IMR-90 (cell line): Measurements from ENCODE around the gene HRH2. TPM values are rescaled to one million over a fixed set of nuclear protein-coding genes. Genes with fewer than 3 reads are reported as not detected.

Experiments
- ATAC-seq: fragments of 200-7000 bp; cut with Tn5 transposase; 2 replicates; pipeline ENCODE4 v1.9.1; 2020; ENCODE audit warnings: low read depth, mild to moderate bottlenecking, moderate library complexity
- BruUV-seq: library from RNA; stranded (reverse); fragments of 400-500 nt; replicated peaks from 2 replicates; lab custom pipeline; 2021; lab: Mats Ljungman, UMichigan
- CTCF ChIA-PET: fragments of 300-600 bp; formaldehyde crosslinking; extraction: SDS; loops from one replicate; lab custom pipeline; 2021; ENCODE audit warnings: antibody characterized with exemption; lab: Yijun Ruan, JAX
- POLR2A ChIA-PET: fragments of 300-600 bp; sonication (Branson Sonifier 250); formaldehyde crosslinking; loops from one replicate; lab custom pipeline; 2022; ENCODE audit warnings: antibody characterized with exemption; ENCODE audit not compliant: unreplicated experiment; lab: Charles Lee
- DNase-seq: peaks from one replicate; pipeline ENCODE4 v3.0.0; 2013
- H2AFZ ChIP-seq: replicated peaks from 2 replicates; pipeline ENCODE3; 2013; ENCODE audit warnings: low read length, mild to moderate bottlenecking; ENCODE audit not compliant: poor library complexity
- H2AK5ac ChIP-seq: 2 replicates; pipeline ENCODE4 v1.6.1; 2013; ENCODE audit warnings: low read depth, low read length, inconsistent platforms
- H2AK9ac ChIP-seq: replicated peaks from 2 replicates; pipeline ENCODE3; 2013; ENCODE audit warnings: mild to moderate bottlenecking, low read depth, low read length, moderate library complexity; ENCODE audit not compliant: poor library complexity
- H2BK120ac ChIP-seq: 2 replicates; pipeline ENCODE4 v1.6.1; 2013; ENCODE audit warnings: low read depth, low read length, inconsistent platforms
- H2BK15ac ChIP-seq: 3 replicates; pipeline ENCODE4 v1.6.1; 2013; ENCODE audit warnings: low read depth, low read length, inconsistent platforms
- H2BK20ac ChIP-seq: 2 replicates; pipeline ENCODE4 v1.6.1; 2013; ENCODE audit warnings: low read depth, mild to moderate bottlenecking, inconsistent platforms, low read length, moderate library complexity
- H2BK5ac ChIP-seq: 2 replicates; pipeline ENCODE4 v1.6.1; 2013; ENCODE audit warnings: mild to moderate bottlenecking, low read depth, low read length, inconsistent platforms; ENCODE audit not compliant: poor library complexity, severe bottlenecking
- H3K14ac ChIP-seq: replicated peaks from 2 replicates; pipeline ENCODE4 v1.6.1; 2013; ENCODE audit warnings: low read depth, low read length, inconsistent platforms
- H3K18ac ChIP-seq: 2 replicates; pipeline ENCODE4 v1.6.1; 2013; ENCODE audit warnings: low read depth, low read length, control low read depth
- H3K23ac ChIP-seq: 2 replicates; pipeline ENCODE4 v1.6.1; 2013; ENCODE audit warnings: low read depth, low read length, inconsistent platforms
- H3K27ac ChIP-seq: 2 replicates; pipeline ENCODE4 v1.5.1; 2013; ENCODE audit warnings: mild to moderate bottlenecking, control low read depth, low read length; ENCODE audit not compliant: insufficient read depth
- H3K27me3 ChIP-seq: 2 replicates; pipeline ENCODE4 v1.6.1; 2013; ENCODE audit warnings: low read length; ENCODE audit not compliant: control insufficient read depth, insufficient read depth
- H3K36me3 ChIP-seq: 2 replicates; pipeline ENCODE4 v1.6.1; 2013; ENCODE audit warnings: low read length, mixed read lengths; ENCODE audit not compliant: control insufficient read depth, insufficient read depth
- H3K4ac ChIP-seq: 2 replicates; pipeline ENCODE4 v1.6.1; 2013; ENCODE audit warnings: low read depth, low read length, inconsistent platforms
- H3K4me1 ChIP-seq: 2 replicates; pipeline ENCODE4 v1.6.1; 2013; ENCODE audit warnings: low read length, mixed read lengths; ENCODE audit not compliant: control insufficient read depth, insufficient read depth
- H3K4me2 ChIP-seq: 2 replicates; pipeline ENCODE4 v1.6.1; 2013; ENCODE audit warnings: low read depth, mild to moderate bottlenecking, control low read depth, low read length, moderate library complexity
- H3K4me3 ChIP-seq: 2 replicates; pipeline ENCODE4 v1.5.1; 2013; ENCODE audit warnings: low read depth, mild to moderate bottlenecking, control low read depth, low read length, moderate library complexity; ENCODE audit not compliant: insufficient read depth
- H3K56ac ChIP-seq: 2 replicates; pipeline ENCODE4 v1.6.1; 2013; ENCODE audit warnings: low read length, inconsistent platforms; ENCODE audit not compliant: insufficient read depth; ENCODE audit errors: extremely low read depth
- H3K79me1 ChIP-seq, 2 experiments: 2 replicates each; pipeline ENCODE4 v1.6.1; 2013; ENCODE audit warnings: low read length in 2 of 2, inconsistent platforms in 1 of 2, low read depth in 1 of 2
- H3K9ac ChIP-seq: 2 replicates; pipeline ENCODE4 v1.6.1; 2013; ENCODE audit warnings: low read depth, low read length, control low read depth
- H3K9me1 ChIP-seq: 2 replicates; pipeline ENCODE4 v1.6.1; 2013; ENCODE audit warnings: low read length, inconsistent platforms; ENCODE audit not compliant: insufficient read depth
- H3K9me3 ChIP-seq: 2 replicates; pipeline ENCODE4 v1.6.1; 2013; ENCODE audit warnings: low read length; ENCODE audit not compliant: control insufficient read depth, insufficient read depth
- H4K20me1 ChIP-seq: 2 replicates; pipeline ENCODE4 v1.6.1; 2013; ENCODE audit warnings: low read length, inconsistent platforms; ENCODE audit not compliant: insufficient read depth
- H4K5ac ChIP-seq: 2 replicates; pipeline ENCODE4 v1.6.1; 2013; ENCODE audit warnings: mild to moderate bottlenecking, low read depth, low read length, control low read depth
- H4K8ac ChIP-seq, 2 experiments: 2 replicates each; pipeline ENCODE4 v1.6.1; 2013; ENCODE audit warnings: low read depth in 2 of 2, low read length in 2 of 2, control low read depth in 1 of 2, inconsistent platforms in 1 of 2
- H4K91ac ChIP-seq: 2 replicates; pipeline ENCODE4 v1.6.1; 2013; ENCODE audit warnings: low read depth, low read length, inconsistent platforms; ENCODE audit not compliant: insufficient read depth
- BHLHE40 ChIP-seq: fragments of 150-350 bp; IDR thresholded peaks from 2 replicates; pipeline ENCODE4 v1.6.1; 2016; ENCODE audit warnings: mild to moderate bottlenecking, low read depth, low read length
- CEBPB ChIP-seq: IDR thresholded peaks from 2 replicates; pipeline ENCODE4 v1.6.1; 2012; ENCODE audit warnings: low read depth, low read length, improper control_type of control experiment
- CHD1 ChIP-seq: IDR thresholded peaks from 2 replicates; pipeline ENCODE4 v1.6.1; 2012; ENCODE audit warnings: low read depth, low read length, improper control_type of control experiment
- CTCF ChIP-seq: conservative IDR thresholded peaks from 2 replicates; pipeline ENCODE4 v1.5.1; 2012; ENCODE audit warnings: mild to moderate bottlenecking, low read depth, low read length, improper control_type of control experiment
- FOS ChIP-seq: fragments of 150-350 bp; IDR thresholded peaks from 2 replicates; pipeline ENCODE4 v1.6.1; 2016; ENCODE audit warnings: low read depth, low read length
- MAFK ChIP-seq: IDR thresholded peaks from 2 replicates; pipeline ENCODE4 v1.6.1; 2012; ENCODE audit warnings: low read depth, low read length, improper control_type of control experiment
- MAZ ChIP-seq: IDR thresholded peaks from 2 replicates; pipeline ENCODE4 v1.6.1; 2012; ENCODE audit warnings: low read depth, mild to moderate bottlenecking, low read length, improper control_type of control experiment, moderate library complexity, borderline replicate concordance
- MXI1 ChIP-seq: IDR thresholded peaks from 2 replicates; pipeline ENCODE4 v1.6.1; 2012; ENCODE audit warnings: low read depth, mild to moderate bottlenecking, low read length, moderate library complexity, borderline replicate concordance
- NFE2L2 ChIP-seq: fragments of 150-350 bp; IDR thresholded peaks from 2 replicates; pipeline ENCODE4 v1.6.1; 2016; ENCODE audit warnings: low read depth, mild to moderate bottlenecking, low read length
- POLR2A ChIP-seq: IDR thresholded peaks from 2 replicates; pipeline ENCODE4 v1.6.1; 2012; ENCODE audit warnings: mild to moderate bottlenecking, low read depth, low read length
- RAD21 ChIP-seq: IDR thresholded peaks from 2 replicates; pipeline ENCODE4 v1.6.1; 2012; ENCODE audit warnings: low read length, improper control_type of control experiment
- RCOR1 ChIP-seq: IDR thresholded peaks from 2 replicates; pipeline ENCODE4 v1.6.1; 2012; ENCODE audit warnings: mild to moderate bottlenecking, low read length, improper control_type of control experiment; ENCODE audit not compliant: insufficient replicate concordance
- RFX5 ChIP-seq: IDR thresholded peaks from 2 replicates; pipeline ENCODE4 v1.8.0; 2012; ENCODE audit warnings: low read depth, mild to moderate bottlenecking, low read length, moderate library complexity
- SMC3 ChIP-seq: fragments of 150-350 bp; IDR thresholded peaks from 2 replicates; pipeline ENCODE4 v1.6.1; 2016; ENCODE audit warnings: low read depth, mild to moderate bottlenecking, antibody characterized with exemption, low read length, moderate library complexity
- WGBS, 2 experiments: methylation state at CpG; one replicate each; pipeline versions ENCODE4 v1.1.5 to v1.1.7; 2013; ENCODE audit warnings: missing lambda C conversion rate in 2 of 2; ENCODE audit not compliant: insufficient read length in 1 of 2; ENCODE audit errors: extremely low coverage in 2 of 2; 5-methylcytosine and 5-hydroxymethylcytosine counted together
- dilution Hi-C: fragments of 300-500 bp; cut with HindIII; formaldehyde crosslinking; loops from one replicate; pipeline ENCODE4 v1.14.3; 2018; ENCODE audit warnings: low sequenced_read_pairs; ENCODE audit not compliant: unreplicated experiment
- in situ Hi-C: fragments of 300-500 bp; cut with MboI; formaldehyde crosslinking; loops from 3 replicates; pipeline ENCODE4 v1.14.3; 2019; ENCODE audit warnings: low sequenced_read_pairs, inconsistent platforms, mixed read lengths
- intact Hi-C: fragments of 100-400 bp; cut with micrococcal nuclease; formaldehyde crosslinking; loops from 2 replicates; pipeline ENCODE4 v1.10.0; 2022
- polyA plus RNA-seq, 3 experiments: library from polyadenylated mRNA; depleted of rRNA; stranded (reverse); fragments of >200 nt; gene quantifications; 2 replicates each; pipeline ENCODE4 v1.2.3, GENCODE V29; 2012; ENCODE audit warnings: low replicate concordance in 1 of 3
- total RNA-seq: library from RNA; depleted of rRNA; stranded (reverse); fragments of >200 nt; gene quantifications from 2 replicates; pipeline ENCODE4 v1.2.3, GENCODE V29; 2012
- TF ChIP-seq, protein P1 (sequence below): fragments of 150-350 bp; IDR thresholded peaks from 2 replicates; pipeline ENCODE4 v1.6.1; 2017; ENCODE audit warnings: mild to moderate bottlenecking, antibody characterized with exemption, low read length, low read depth

HRH2 gene
- total and polyA plus RNA-seq, 2 of the 4 experiments (the other 2 are of a cell fraction), result not detected

- no peak for TF ChIP-seq RCOR1
- TF ChIP-seq, protein P1, sequence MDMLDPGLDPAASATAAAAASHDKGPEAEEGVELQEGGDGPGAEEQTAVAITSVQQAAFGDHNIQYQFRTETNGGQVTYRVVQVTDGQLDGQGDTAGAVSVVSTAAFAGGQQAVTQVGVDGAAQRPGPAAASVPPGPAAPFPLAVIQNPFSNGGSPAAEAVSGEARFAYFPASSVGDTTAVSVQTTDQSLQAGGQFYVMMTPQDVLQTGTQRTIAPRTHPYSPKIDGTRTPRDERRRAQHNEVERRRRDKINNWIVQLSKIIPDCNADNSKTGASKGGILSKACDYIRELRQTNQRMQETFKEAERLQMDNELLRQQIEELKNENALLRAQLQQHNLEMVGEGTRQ, result no peak
These were observed 8.3 kb downstream of the HRH2 start (continued) for GRCh38 chr5:175666216-175666615.

DNA sequence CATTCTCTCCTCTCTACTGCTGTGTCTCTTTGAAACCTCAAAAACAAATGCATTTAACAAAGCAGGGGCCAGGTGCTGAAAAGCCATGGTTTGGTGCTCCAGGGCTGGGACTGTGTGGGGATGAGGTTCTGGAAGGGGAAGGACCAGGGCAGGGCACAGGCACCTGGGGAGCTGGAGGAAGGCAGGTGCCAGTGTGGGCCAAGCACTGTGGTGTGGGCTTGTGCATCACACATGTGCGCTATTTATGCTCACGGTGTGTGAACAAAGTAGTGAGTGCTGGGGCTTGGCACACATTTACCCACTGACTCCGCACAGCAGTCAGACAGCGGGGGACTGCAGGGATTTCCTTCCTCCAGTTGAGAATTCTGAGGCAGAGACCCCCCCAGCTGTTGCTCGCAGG, 10.1 kb downstream of the HRH2 start:
- Histone ChIP-seq H3K56ac (no peak overlapping the region), H3K9ac (no peak overlapping the region), H2AK5ac (no peak overlapping the region), H4K20me1 (no peaks in the 10 kb centered on the region), H2AK9ac (no peak overlapping the region), H4K91ac (no peak overlapping the region), H3K18ac (no peak overlapping the region), H3K27me3 (no peaks in the 10 kb centered on the region), H3K36me3 (no peaks in the 10 kb centered on the region), H3K79me1 (no peaks in the 10 kb centered on the region), H4K8ac (no peak overlapping the region), H3K27ac (no peak overlapping the region), H2BK20ac (no peak overlapping the region), H3K23ac (no peak overlapping the region), H2AFZ (no peak overlapping the region), H3K4me3 (no peak overlapping the region), H3K14ac (no peak overlapping the region), H3K4me1 (no peaks in the 10 kb centered on the region), H3K9me3 (peaks cover 8% of the 10 kb centered on the region; the same call in 1 of the 2 replicates), H2BK120ac (no peak overlapping the region), H4K5ac (no peak overlapping the region), H2BK15ac (no peak overlapping the region), H3K4me2 (no peak overlapping the region), H3K9me1 (no peaks in the 10 kb centered on the region), H2BK5ac (no peak overlapping the region), H3K4ac (no peak overlapping the region)
- ATAC-seq (no peak), DNase-seq (no peak)
- WGBS, 2 experiments, result 100% methylated on average over 2 of the region's 5 CpGs; no CpG with 5 or more reads in 1 of the 2 experiments
- ChIA-PET CTCF (no interaction called here), POLR2A (no interaction called here)
- dilution Hi-C loops (no loop called here), in situ Hi-C loops (no loop called here), intact Hi-C loops (no loop called here)
- BruUV-seq, result no TSS peak
- TF ChIP-seq NFE2L2, result no peak
- no peak for TF ChIP-seq MXI1
- no peak for TF ChIP-seq RAD21
- TF ChIP-seq RFX5, result no peak
- no peak for TF ChIP-seq CEBPB
- TF ChIP-seq SMC3, result no peak
- no peak for TF ChIP-seq MAZ
- TF ChIP-seq MAFK, result no peak
- TF ChIP-seq CTCF, result no peak
- TF ChIP-seq RCOR1, result no peak
- TF ChIP-seq, protein P1, result no peak
- TF ChIP-seq FOS, result no peak
- no peak for TF ChIP-seq POLR2A
- TF ChIP-seq BHLHE40, result no peak
- TF ChIP-seq CHD1, result no peak
